ENCODE data around the gene GGPS1. TPM values are rescaled to one million over a fixed set of nuclear protein-coding genes. Genes with fewer than 3 reads are reported as not detected.
"Not testable (repeated sequence)": the region's sequence is repeated elsewhere in the genome, so short reads cannot be mapped to it uniquely, and the experiment has no call there.

The GGPS1 gene
- total RNA-seq, 2 experiments from 2014 or later, result 21.9 to 30.8 TPM

DNA sequence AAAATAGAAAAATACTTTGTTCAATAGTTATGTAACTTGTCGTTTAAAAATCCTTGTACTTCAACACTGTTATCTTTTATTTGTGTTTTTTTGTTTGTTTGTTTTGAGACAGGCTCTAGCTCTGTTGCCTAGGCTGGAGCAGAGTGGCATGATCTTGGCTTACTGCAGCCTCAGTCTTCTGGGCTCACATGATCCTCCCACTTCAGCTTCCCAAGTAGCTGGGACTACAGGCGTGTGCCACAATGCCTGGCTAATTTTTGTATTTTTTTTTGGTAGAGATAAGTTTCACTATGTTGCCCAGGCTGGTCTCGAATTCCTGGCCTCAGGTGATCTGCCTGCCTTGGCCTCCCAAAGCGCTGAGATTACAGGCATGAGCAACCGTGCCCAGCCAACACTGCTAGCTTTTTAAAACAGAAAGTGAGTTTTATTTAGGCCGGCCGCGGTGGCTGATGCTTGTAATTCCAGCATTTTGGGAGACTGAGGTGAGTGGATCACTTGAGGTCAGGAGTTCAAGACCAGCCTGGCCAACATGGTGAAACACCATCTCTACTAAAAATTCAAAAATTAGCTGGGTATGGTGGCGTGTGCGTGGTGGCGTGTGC is 49.9 kb downstream of the GGPS1 start:
- H3K79me2 ChIP-seq (ENCODE audit: insufficient read depth, low read depth, low read length); H3K27ac ChIP-seq (ENCODE audit: low read depth, low read length, poor library complexity, severe bottlenecking); H3K9me2 ChIP-seq (ENCODE audit: insufficient read depth, low read length); DNase-seq (ENCODE audit: low spot score); BruUV-seq (replicated peaks); intact Hi-C loops (cut with micrococcal nuclease; ENCODE audit: unreplicated experiment); H3K4me3 ChIP-seq (ENCODE audit: low read depth, low read length, poor library complexity, severe bottlenecking); H2AFZ ChIP-seq (ENCODE audit: low read length); H4K20me1 ChIP-seq (ENCODE audit: insufficient read depth, low read length); H3K4me1 ChIP-seq (ENCODE audit: insufficient read depth, low read length, poor library complexity, severe bottlenecking); CTCF ChIA-PET (ENCODE audit: unreplicated experiment); H3K9me3 ChIP-seq (ENCODE audit: low read length); H3K4me2 ChIP-seq (ENCODE audit: low read length): not testable (repeated sequence)
- POLR2A ChIA-PET, result interaction anchor here (0.7 to 1.4 kb wide), 2 partner anchors 20 to 29 kb away, joined by 3 to 5 read pairs; no protein-coding TSS in a partner anchor
- peaks cover 16% of the 10 kb centered on the region for H3K36me3 ChIP-seq (ENCODE audit: insufficient read depth, low read length)

DNA sequence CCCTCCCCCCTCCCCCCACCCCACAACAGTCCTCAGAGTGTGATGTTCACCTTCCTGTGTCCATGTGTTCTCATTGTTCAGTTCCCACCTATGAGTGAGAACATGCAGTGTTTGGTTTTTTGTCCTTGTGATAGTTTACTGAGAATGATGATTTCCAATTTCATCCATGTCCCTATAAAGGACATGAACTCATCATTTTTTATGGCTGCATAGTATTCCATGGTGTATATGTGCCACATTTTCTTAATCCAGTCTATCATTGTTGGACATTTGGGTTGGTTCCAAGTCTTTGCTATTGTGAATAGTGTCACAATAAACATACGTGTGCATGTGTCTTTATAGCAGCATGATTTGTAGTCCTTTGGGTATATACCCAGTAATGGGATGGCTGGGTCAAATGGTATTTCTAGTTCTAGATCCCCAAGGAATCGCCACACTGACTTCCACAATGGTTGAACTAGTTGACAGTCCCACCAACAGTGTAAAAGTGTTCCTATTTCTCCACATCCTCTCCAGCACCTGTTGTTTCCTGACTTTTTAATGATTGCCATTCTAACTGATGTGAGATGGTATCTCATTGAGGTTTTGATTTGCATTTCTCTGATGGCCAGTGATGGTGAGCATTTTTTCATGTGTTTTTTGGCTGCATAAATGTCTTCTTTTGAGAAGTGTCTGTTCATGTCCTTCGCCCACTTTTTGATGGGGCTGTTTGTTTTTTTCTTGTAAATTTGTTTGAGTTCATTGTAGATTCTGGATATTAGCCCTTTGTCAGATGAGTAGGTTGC is 53.8 kb downstream of the GGPS1 start:
- H3K9me2 ChIP-seq (ENCODE audit: insufficient read depth, low read length); H4K20me1 ChIP-seq (ENCODE audit: insufficient read depth, low read length); H3K79me2 ChIP-seq (ENCODE audit: insufficient read depth, low read depth, low read length); DNase-seq (ENCODE audit: low spot score); H3K27ac ChIP-seq (ENCODE audit: low read depth, low read length, poor library complexity, severe bottlenecking); H3K9me3 ChIP-seq (ENCODE audit: low read length); H2AFZ ChIP-seq (ENCODE audit: low read length); intact Hi-C loops (cut with micrococcal nuclease; ENCODE audit: unreplicated experiment); H3K4me2 ChIP-seq (ENCODE audit: low read length); CTCF ChIA-PET (ENCODE audit: unreplicated experiment); H3K4me1 ChIP-seq (ENCODE audit: insufficient read depth, low read length, poor library complexity, severe bottlenecking); POLR2A ChIA-PET; H3K4me3 ChIP-seq (ENCODE audit: low read depth, low read length, poor library complexity, severe bottlenecking); BruUV-seq (replicated peaks): not testable (repeated sequence)
- H3K36me3 ChIP-seq (ENCODE audit: insufficient read depth, low read length), result peaks cover 16% of the 10 kb centered on the region

DNA sequence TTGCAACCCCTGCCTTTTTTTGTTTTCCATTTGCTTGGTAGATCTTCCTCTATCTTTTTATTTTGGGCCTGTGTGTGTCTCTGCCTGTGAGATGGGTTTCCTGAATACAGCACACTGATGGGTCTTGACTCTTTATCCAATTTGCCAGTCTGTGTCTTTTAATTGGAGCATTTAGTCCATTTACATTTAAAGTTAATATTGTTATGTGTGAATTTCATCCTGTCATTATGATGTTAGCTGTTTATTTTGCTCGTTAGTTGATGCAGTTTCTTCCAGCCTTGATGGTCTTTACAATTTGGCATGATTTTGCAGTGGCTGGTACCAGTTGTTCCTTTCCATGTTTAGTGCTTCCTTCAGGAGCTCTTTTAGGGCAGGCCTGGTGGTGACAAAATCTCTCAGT is 57.3 kb downstream of the GGPS1 start:
- H3K4me2 ChIP-seq (ENCODE audit: low read length); H3K4me3 ChIP-seq (ENCODE audit: low read depth, low read length, poor library complexity, severe bottlenecking); H3K27ac ChIP-seq (ENCODE audit: low read depth, low read length, poor library complexity, severe bottlenecking); H3K9me3 ChIP-seq (ENCODE audit: low read length); DNase-seq (ENCODE audit: low spot score); H3K36me3 ChIP-seq (ENCODE audit: insufficient read depth, low read length); H3K79me2 ChIP-seq (ENCODE audit: insufficient read depth, low read depth, low read length); BruUV-seq (replicated peaks); H3K4me1 ChIP-seq (ENCODE audit: insufficient read depth, low read length, poor library complexity, severe bottlenecking); H2AFZ ChIP-seq (ENCODE audit: low read length); H4K20me1 ChIP-seq (ENCODE audit: insufficient read depth, low read length); CTCF ChIA-PET (ENCODE audit: unreplicated experiment); H3K9me2 ChIP-seq (ENCODE audit: insufficient read depth, low read length); intact Hi-C loops (cut with micrococcal nuclease; ENCODE audit: unreplicated experiment): not testable (repeated sequence)
- POLR2A ChIA-PET, result interaction anchor here (0.6 kb wide), 1 partner anchor 27 kb away, joined by 3 read pairs; no protein-coding TSS in a partner anchor

DNA sequence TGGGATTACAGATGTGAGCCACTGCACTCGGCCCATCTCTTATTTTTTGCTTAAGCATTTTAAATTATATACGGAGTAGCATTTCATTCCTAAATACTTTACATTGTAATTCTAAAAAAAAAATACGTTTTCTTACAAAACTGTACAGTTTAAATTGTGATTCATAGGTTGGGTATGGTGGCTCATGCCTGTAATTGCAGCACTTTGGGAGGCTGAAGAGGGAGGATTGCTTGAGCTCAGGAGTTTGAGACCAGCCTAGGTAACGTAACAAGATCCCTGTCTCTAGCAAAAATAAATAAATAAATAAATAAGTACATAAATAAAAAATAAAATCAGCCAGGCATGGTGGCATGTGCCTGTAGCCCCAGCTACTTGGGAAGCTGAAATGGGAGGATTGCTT is 63.5 kb downstream of the GGPS1 start:
- intact Hi-C loops (cut with micrococcal nuclease; ENCODE audit: unreplicated experiment), result loop anchor here (5.0 kb wide), 1 partner anchor 45 kb away; no protein-coding TSS in a partner anchor
- ChIA-PET POLR2A (interaction anchor here (0.6 to 1.9 kb wide), 3 partner anchors 20 to 162 kb away, joined by 3 to 7 read pairs (median 5); partner anchors contain the start of gene TBCE), CTCF (ENCODE audit: unreplicated experiment) (no interaction called here)
- TF ChIP-seq, protein P1, sequence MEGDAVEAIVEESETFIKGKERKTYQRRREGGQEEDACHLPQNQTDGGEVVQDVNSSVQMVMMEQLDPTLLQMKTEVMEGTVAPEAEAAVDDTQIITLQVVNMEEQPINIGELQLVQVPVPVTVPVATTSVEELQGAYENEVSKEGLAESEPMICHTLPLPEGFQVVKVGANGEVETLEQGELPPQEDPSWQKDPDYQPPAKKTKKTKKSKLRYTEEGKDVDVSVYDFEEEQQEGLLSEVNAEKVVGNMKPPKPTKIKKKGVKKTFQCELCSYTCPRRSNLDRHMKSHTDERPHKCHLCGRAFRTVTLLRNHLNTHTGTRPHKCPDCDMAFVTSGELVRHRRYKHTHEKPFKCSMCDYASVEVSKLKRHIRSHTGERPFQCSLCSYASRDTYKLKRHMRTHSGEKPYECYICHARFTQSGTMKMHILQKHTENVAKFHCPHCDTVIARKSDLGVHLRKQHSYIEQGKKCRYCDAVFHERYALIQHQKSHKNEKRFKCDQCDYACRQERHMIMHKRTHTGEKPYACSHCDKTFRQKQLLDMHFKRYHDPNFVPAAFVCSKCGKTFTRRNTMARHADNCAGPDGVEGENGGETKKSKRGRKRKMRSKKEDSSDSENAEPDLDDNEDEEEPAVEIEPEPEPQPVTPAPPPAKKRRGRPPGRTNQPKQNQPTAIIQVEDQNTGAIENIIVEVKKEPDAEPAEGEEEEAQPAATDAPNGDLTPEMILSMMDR (conservative IDR thresholded peaks at IDR 0.05; ENCODE audit: low read length), result no peak
- no peak for TF ChIP-seq EZH2phosphoT487 (IDR thresholded peaks at IDR 0.05; ENCODE audit: borderline replicate concordance, low read depth, low read length)
- Histone ChIP-seq H3K4me2 (ENCODE audit: low read length) (no peak overlapping the region), H3K79me2 (ENCODE audit: insufficient read depth, low read depth, low read length) (peaks cover 7% of the 10 kb centered on the region; the same call in 1 of the 2 replicates), H2AFZ (ENCODE audit: low read length) (no peak overlapping the region), H3K4me1 (ENCODE audit: insufficient read depth, low read length, poor library complexity, severe bottlenecking) (no peaks in the 10 kb centered on the region), H4K20me1 (ENCODE audit: insufficient read depth, low read length) (no peaks in the 10 kb centered on the region), H3K9me2 (ENCODE audit: insufficient read depth, low read length) (no peaks in the 10 kb centered on the region), H3K36me3 (ENCODE audit: insufficient read depth, low read length) (no peaks in the 10 kb centered on the region; the same call in 1 of the 2 replicates), H3K4me3 (ENCODE audit: low read depth, low read length, poor library complexity, severe bottlenecking) (no peak overlapping the region), H3K27ac (ENCODE audit: low read depth, low read length, poor library complexity, severe bottlenecking) (no peak overlapping the region), H3K9me3 (ENCODE audit: low read length) (0 out of 2 replicates have a peak, but pooled peaks cover 4% of the 10 kb centered on the region)
- DNase-seq (ENCODE audit: low spot score), result no peak
- no TSS peak for BruUV-seq (replicated peaks)
